Transverse colon (tissue), 4 donors: ENCODE results near the gene METTL13. TPM values are rescaled to one million over a fixed set of nuclear protein-coding genes. Genes with fewer than 3 reads are reported as not detected.

Experiments used
- DNase-seq: peaks from one replicate; pipeline ENCODE4 v3.0.0-alpha.2; 2019
- H3K27ac ChIP-seq, 4 donors: fragments of 200-600 bp; sonication (generic); 2 replicates each; pipeline ENCODE4 v1.5.1; 2016 to 2018; ENCODE audit warnings: inconsistent platforms in 4 of 4
- H3K27me3 ChIP-seq: fragments of 200-600 bp; sonication (generic); 2 replicates; pipeline ENCODE4 v1.5.1; 2017; ENCODE audit warnings: inconsistent platforms
- H3K36me3 ChIP-seq, 4 donors: fragments of 200-600 bp; sonication (generic); 2 replicates each; pipeline ENCODE4 v1.5.1; 2017 to 2019; ENCODE audit warnings: inconsistent platforms in 4 of 4
- H3K4me1 ChIP-seq, 4 donors: fragments of 200-600 bp; sonication (generic); 2 replicates each; pipeline ENCODE4 v1.5.1; 2017 to 2020; ENCODE audit warnings: inconsistent platforms in 4 of 4
- H3K4me3 ChIP-seq, 4 donors: fragments of 200-600 bp; sonication (generic); 1 replicate in 1 of 4; 2 replicates in 3 of 4; pipeline versions ENCODE4 v1.5.1 to v1.6.1; 2017 to 2019; ENCODE audit warnings: inconsistent platforms in 4 of 4
- H3K9me3 ChIP-seq, 2 donors: fragments of 200-600 bp; sonication (generic); 2 replicates each; pipeline ENCODE4 v1.5.1; 2017 to 2019; ENCODE audit warnings: inconsistent platforms in 2 of 2
- EP300 ChIP-seq: sonication (generic); formaldehyde crosslinking; IDR thresholded peaks from one replicate; pipeline ENCODE4 v1.6.1; 2017; ENCODE audit warnings: antibody characterized with exemption, low read depth
- POLR2A ChIP-seq: fragments of 450-650 bp; IDR thresholded peaks from one replicate; pipeline ENCODE4 v1.6.1; 2016; ENCODE audit warnings: antibody characterized with exemption, mild to moderate bottlenecking, moderate library complexity
- POLR2AphosphoS5 ChIP-seq, 3 donors: sonication (generic); formaldehyde crosslinking; IDR thresholded peaks; one replicate each; pipeline ENCODE4 v1.6.1; 2016; ENCODE audit warnings: antibody characterized with exemption in 3 of 3
- WGBS, 2 donors: methylation state at CpG; one replicate each; pipeline ENCODE4 v1.1.5; 2018; ENCODE audit warnings: low coverage in 1 of 2; 5-methylcytosine and 5-hydroxymethylcytosine counted together
- in situ Hi-C, 4 donors: fragments of 200-750 bp; cut with MboI; loops; one replicate each; pipeline versions ENCODE4 v1.15.0 to v1.15.1; 2017; ENCODE audit warnings: low sequenced_read_pairs in 3 of 4, low pct_ligation_motif_present in 1 of 4, low pct_unique_long_range_greater_than_20kb in 1 of 4
- intact Hi-C: fragments of 100-400 bp; cut with DNase I; formaldehyde crosslinking; loops from one replicate; pipeline ENCODE4 v1.15.1; 2023; ENCODE audit warnings: low total_unique reads
- total RNA-seq, 4 donors: library from RNA; depleted of rRNA; stranded (reverse); fragments of >200 nt; gene quantifications; one replicate each; pipeline ENCODE4 v1.1.0, GENCODE V29; 2016
- TF ChIP-seq, protein P1 (sequence below), 5 experiments: fragments of 200-600 bp in 3 of 5; fragments of 450-650 bp in 2 of 5; sonication (generic) in 3 of 5; IDR thresholded peaks; 1 replicate in 2 of 5; 2 replicates in 3 of 5; pipeline ENCODE4 v1.5.1; 2016 to 2017; ENCODE audit warnings: antibody characterized with exemption in 5 of 5, inconsistent platforms in 3 of 5, mild to moderate bottlenecking in 2 of 5, moderate library complexity in 1 of 5

Gene METTL13
- total RNA-seq, 4 donors from 2014 or later = 10.5 to 80.8 (median 25.8) TPM

DNA sequence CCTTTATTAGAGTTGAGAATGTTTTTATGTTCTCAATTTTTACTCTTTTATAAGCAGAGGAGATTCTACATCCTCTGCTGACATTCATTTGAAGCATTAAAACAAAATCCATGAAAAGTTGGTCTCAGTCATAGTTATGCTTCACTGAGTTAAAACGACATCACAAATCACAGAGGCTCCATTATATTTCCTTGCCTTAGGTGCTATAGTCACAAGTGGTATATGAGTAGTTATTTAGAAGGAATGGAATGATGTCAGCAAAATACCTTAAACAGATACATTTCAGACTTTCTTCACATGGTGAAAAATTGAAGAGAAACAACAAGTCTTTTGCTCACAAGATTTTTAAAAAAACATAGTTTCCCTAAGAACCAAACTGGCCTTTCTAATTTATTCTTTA lies 11.7 kb upstream of the METTL13 start:
- Histone ChIP-seq H3K36me3 (no peaks in the 10 kb centered on the region), H3K4me3 (no peak overlapping the region), H3K4me1 (no peaks in the 10 kb centered on the region), H3K27ac (no peak overlapping the region), H3K27me3 (peaks cover 8% of the 10 kb centered on the region), H3K9me3 (no peaks in the 10 kb centered on the region)
- in situ Hi-C loops (no loop called here), intact Hi-C loops (no loop called here)
- DNase-seq = no peak
- TF ChIP-seq, protein P1, sequence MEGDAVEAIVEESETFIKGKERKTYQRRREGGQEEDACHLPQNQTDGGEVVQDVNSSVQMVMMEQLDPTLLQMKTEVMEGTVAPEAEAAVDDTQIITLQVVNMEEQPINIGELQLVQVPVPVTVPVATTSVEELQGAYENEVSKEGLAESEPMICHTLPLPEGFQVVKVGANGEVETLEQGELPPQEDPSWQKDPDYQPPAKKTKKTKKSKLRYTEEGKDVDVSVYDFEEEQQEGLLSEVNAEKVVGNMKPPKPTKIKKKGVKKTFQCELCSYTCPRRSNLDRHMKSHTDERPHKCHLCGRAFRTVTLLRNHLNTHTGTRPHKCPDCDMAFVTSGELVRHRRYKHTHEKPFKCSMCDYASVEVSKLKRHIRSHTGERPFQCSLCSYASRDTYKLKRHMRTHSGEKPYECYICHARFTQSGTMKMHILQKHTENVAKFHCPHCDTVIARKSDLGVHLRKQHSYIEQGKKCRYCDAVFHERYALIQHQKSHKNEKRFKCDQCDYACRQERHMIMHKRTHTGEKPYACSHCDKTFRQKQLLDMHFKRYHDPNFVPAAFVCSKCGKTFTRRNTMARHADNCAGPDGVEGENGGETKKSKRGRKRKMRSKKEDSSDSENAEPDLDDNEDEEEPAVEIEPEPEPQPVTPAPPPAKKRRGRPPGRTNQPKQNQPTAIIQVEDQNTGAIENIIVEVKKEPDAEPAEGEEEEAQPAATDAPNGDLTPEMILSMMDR (IDR thresholded peaks at IDR 0.05) = no peak
- TF ChIP-seq EP300 (no peak), POLR2A (no peak), POLR2AphosphoS5 (IDR thresholded peaks at IDR 0.05) (no peak)
- WGBS, 2 donors = 71 to 90% methylated on average over 1 of the region's 1 CpG

DNA sequence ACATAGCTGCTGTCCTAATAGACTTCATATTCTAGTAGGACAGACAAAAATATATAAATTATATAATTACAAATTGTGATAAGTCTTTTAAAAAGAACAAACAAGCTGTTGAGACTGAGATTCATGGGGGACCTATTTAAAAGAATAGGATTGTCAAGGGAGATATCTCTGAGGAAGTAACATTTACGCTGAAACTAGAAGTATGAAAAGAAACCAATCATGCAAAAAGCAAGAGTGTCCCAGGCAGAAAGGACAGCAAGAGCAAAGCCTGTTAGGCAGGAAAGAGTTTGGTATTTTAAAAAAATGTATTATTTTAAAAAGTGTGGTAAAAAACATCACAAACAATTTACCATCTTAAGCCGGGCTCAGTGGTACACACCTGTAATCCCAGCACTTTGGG lies 9.1 kb upstream of the METTL13 start:
- Histone ChIP-seq H3K27me3 (peaks cover 9% of the 10 kb centered on the region), H3K27ac (no peak overlapping the region), H3K4me3 (no peak overlapping the region), H3K36me3 (no peaks in the 10 kb centered on the region), H3K9me3 (no peaks in the 10 kb centered on the region), H3K4me1 (no peaks in the 10 kb centered on the region)
- no peak for DNase-seq
- intact Hi-C loops (no loop called here), in situ Hi-C loops (no loop called here)
- WGBS, 2 donors = 85 to 90% methylated on average over 2 of the region's 2 CpGs
- no peak for TF ChIP-seq POLR2A

DNA sequence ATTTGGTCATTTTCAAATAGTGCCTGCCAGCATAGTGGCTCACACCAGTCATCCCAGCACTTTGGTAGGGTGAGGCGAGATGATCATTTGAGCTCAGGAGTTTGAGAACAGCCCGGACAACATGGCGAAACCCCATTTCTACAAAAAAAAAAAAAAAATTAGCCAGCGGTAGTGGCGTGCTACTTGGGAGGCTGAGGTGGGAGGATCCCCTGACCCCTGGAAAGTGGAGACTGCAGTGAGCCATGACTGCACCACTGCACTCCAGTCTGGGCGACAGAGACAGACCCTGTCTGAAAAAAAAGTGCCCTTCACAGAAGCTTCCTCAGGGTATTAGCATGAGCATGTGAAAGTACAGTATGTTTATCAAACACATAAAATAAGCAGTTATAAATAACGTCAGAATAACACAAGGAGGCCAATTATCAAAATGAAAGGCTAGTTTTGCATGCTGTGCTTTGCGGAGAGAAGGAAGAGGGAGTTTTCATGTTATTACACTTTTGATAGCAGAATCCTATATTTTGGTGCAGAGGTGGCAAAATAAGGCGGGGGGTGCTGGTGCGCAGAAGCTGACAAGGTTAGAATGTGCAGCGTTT lies 781 bp upstream of the METTL13 start:
- Histone ChIP-seq H3K27ac (peak overlapping the region; percentile 89 to 98 (median 91)), H3K36me3 (peaks cover 0 to 2% (median 0%) of the 10 kb centered on the region in 4 donors), H3K4me1 (peaks cover 9 to 40% (median 22%) of the 10 kb centered on the region in 4 donors), H3K27me3 (no peaks in the 10 kb centered on the region), H3K9me3 (no peaks in the 10 kb centered on the region), H3K4me3 (peak overlapping the region; percentile 36 to 65 (median 54))
- DNase-seq = no peak
- in situ Hi-C loops (loop anchor here in 1 of 4 donors (25.0 kb wide), 1 partner anchor 657 kb away; the partner anchor contains the start of gene PIGC), intact Hi-C loops (loop anchor here (2.0 to 10.0 kb wide), 2 partner anchors 38 to 136 kb away; partner anchors contain the start of gene VAMP4)
- WGBS, 2 donors = 10 to 44% methylated on average over 3 to 11 of the region's 11 CpGs
- TF ChIP-seq, protein P1 (IDR thresholded peaks at IDR 0.05) = peak in 1 of 5 experiments; percentile 9
- no peak for TF ChIP-seq POLR2AphosphoS5 (IDR thresholded peaks at IDR 0.05)

DNA sequence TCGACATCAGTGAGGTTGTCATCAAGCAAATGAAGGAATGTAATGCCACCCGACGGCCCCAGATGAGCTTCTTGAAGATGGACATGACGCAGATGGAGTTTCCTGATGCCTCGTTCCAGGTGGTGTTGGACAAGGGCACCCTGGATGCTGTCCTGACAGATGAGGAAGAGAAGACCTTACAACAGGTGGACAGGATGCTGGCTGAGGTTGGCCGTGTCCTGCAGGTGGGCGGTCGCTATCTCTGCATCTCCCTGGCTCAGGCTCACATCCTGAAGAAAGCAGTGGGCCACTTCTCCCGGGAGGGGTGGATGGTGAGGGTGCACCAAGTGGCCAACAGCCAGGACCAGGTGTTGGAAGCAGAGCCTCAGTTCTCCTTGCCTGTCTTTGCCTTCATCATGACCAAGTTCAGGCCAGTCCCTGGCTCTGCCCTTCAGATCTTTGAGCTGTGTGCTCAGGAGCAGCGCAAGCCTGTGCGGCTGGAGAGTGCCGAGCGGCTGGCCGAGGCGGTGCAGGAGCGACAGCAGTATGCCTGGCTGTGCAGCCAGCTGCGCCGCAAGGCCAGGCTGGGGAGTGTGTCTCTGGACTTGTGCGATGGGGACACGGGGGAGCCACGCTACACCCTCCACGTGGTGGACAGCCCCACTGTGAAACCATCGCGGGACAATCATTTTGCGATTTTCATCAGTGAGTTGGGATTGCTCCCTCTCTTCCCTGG lies 2.5 kb downstream of the METTL13 start:
- peaks cover 0 to 35% (median 16%) of the 10 kb centered on the region in 4 donors for H3K36me3 ChIP-seq
- no peak overlapping the region for H3K4me3 ChIP-seq
- intact Hi-C loops = loop anchor here (10.0 kb wide), 1 partner anchor 139 kb away; no protein-coding TSS in a partner anchor
- H3K4me1 ChIP-seq = peaks cover 9 to 40% (median 22%) of the 10 kb centered on the region in 4 donors
- no peak for DNase-seq
- H3K27ac ChIP-seq = no peak overlapping the region
- no peaks in the 10 kb centered on the region for H3K27me3 ChIP-seq
- no peak for TF ChIP-seq POLR2AphosphoS5 (IDR thresholded peaks at IDR 0.05)
- TF ChIP-seq, protein P1 (IDR thresholded peaks at IDR 0.05) = no peak
- TF ChIP-seq POLR2A = no peak
- no peak for TF ChIP-seq EP300
- H3K9me3 ChIP-seq = no peaks in the 10 kb centered on the region
- in situ Hi-C loops = loop anchor here in 1 of 4 donors (25.0 kb wide), 1 partner anchor 653 kb away; the partner anchor contains the start of gene PIGC
- 95% methylated on average over 25 of the region's 25 CpGs; no CpG with 5 or more reads in 1 of the 2 donors for WGBS, 2 donors
